Gastroesophageal sphincter (tissue), 4 donors: ENCODE data around the gene MFAP1. TPM values are rescaled to one million over a fixed set of nuclear protein-coding genes. Genes with fewer than 3 reads are reported as not detected.

Source experiments
- ATAC-seq: fragments of 150-250 bp; one replicate; pipeline ENCODE4 v1.9.1; 2016; ENCODE audit warnings: mild to moderate bottlenecking, moderate library complexity
- H3K27ac ChIP-seq, 4 donors: fragments of 200-600 bp; sonication (generic) in 3 of 4; 1 replicate in 3 of 4; 2 replicates in 1 of 4; pipeline ENCODE4 v1.5.1; 2016 to 2019
- H3K27me3 ChIP-seq: fragments of 200-600 bp; sonication (generic); one replicate; pipeline ENCODE4 v1.5.1; 2019
- H3K36me3 ChIP-seq, 2 donors: fragments of 200-600 bp; sonication (generic); one replicate each; pipeline ENCODE4 v1.5.1; 2019; ENCODE audit warnings: control low read depth in 1 of 2
- H3K4me1 ChIP-seq, 3 donors: fragments of 200-600 bp; sonication (generic); 1 replicate in 2 of 3; 2 replicates in 1 of 3; pipeline ENCODE4 v1.5.1; 2016 to 2019; ENCODE audit warnings: control low read depth in 2 of 3
- H3K4me3 ChIP-seq, 2 donors: fragments of 200-600 bp; sonication (generic); one replicate each; pipeline ENCODE4 v1.5.1; 2019; ENCODE audit warnings: mild to moderate bottlenecking in 1 of 2, moderate library complexity in 1 of 2
- H3K9me3 ChIP-seq, 3 donors: fragments of 200-600 bp; sonication (generic); one replicate each; pipeline ENCODE4 v1.5.1; 2017 to 2019; ENCODE audit warnings: control low read depth in 2 of 3
- EP300 ChIP-seq: sonication (generic); formaldehyde crosslinking; IDR thresholded peaks from one replicate; pipeline ENCODE4 v1.6.1; 2017; ENCODE audit warnings: antibody characterized with exemption, mild to moderate bottlenecking
- POLR2A ChIP-seq, 2 donors: fragments of 450-650 bp; IDR thresholded peaks; one replicate each; pipeline ENCODE4 v1.6.1; 2017; ENCODE audit warnings: antibody characterized with exemption in 2 of 2, mild to moderate bottlenecking in 2 of 2, moderate library complexity in 1 of 2
- POLR2AphosphoS5 ChIP-seq: sonication (generic); formaldehyde crosslinking; IDR thresholded peaks from one replicate; pipeline ENCODE4 v1.6.1; 2017; ENCODE audit warnings: antibody characterized with exemption
- WGBS, 2 donors: methylation state at CpG; one replicate each; pipeline ENCODE4 v1.1.5; 2018; ENCODE audit warnings: low coverage in 1 of 2; 5-methylcytosine and 5-hydroxymethylcytosine counted together
- total RNA-seq, 4 donors: library from RNA; depleted of rRNA; stranded (reverse); fragments of >200 nt; gene quantifications; one replicate each; pipeline ENCODE4 v1.1.0, GENCODE V29; 2016
- TF ChIP-seq, protein P1 (sequence below), 4 experiments: fragments of 200-600 bp in 2 of 4; fragments of 450-650 bp in 2 of 4; sonication (generic) in 1 of 4; IDR thresholded peaks; one replicate each; pipeline ENCODE4 v1.5.1; 2017 to 2019; ENCODE audit warnings: antibody characterized with exemption in 4 of 4, mild to moderate bottlenecking in 2 of 4, moderate library complexity in 2 of 4

The MFAP1 gene
- total RNA-seq, 4 donors from 2014 or later, result 16.5 to 27.2 (median 19.7) TPM

DNA sequence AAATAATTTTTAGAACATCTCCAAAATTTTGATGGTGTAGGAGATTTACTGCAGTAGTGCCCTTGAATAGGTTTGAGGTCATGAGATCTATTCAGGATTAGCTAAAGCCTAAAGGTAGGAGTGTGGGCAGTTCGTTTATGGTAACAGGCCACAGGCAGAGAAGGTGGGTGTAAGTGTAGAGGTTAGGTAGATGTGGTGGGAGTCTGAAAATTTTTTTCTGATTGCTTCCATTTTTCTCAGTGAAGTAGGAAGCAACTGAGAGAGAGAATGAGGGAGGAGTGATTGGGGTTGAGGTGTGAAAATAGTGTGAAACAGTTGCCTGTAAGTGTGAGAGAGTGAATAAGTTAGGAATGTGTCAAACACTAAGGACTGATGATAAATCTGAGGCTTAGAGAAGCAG lies 45.5 kb downstream of the MFAP1 start:
- H3K27me3 ChIP-seq, result no peaks in the 10 kb centered on the region
- H3K4me1 ChIP-seq, result peaks cover 0 to 27% (median 4%) of the 10 kb centered on the region in 3 donors
- no peak overlapping the region for H3K27ac ChIP-seq
- TF ChIP-seq POLR2A (IDR thresholded peaks at IDR 0.05) (no peak), POLR2AphosphoS5 (no peak), EP300 (no peak)
- TF ChIP-seq, protein P1, sequence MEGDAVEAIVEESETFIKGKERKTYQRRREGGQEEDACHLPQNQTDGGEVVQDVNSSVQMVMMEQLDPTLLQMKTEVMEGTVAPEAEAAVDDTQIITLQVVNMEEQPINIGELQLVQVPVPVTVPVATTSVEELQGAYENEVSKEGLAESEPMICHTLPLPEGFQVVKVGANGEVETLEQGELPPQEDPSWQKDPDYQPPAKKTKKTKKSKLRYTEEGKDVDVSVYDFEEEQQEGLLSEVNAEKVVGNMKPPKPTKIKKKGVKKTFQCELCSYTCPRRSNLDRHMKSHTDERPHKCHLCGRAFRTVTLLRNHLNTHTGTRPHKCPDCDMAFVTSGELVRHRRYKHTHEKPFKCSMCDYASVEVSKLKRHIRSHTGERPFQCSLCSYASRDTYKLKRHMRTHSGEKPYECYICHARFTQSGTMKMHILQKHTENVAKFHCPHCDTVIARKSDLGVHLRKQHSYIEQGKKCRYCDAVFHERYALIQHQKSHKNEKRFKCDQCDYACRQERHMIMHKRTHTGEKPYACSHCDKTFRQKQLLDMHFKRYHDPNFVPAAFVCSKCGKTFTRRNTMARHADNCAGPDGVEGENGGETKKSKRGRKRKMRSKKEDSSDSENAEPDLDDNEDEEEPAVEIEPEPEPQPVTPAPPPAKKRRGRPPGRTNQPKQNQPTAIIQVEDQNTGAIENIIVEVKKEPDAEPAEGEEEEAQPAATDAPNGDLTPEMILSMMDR (IDR thresholded peaks at IDR 0.05), result no peak
- ATAC-seq, result no peak
- H3K9me3 ChIP-seq, result no peaks in the 10 kb centered on the region
- WGBS, 2 donors, result 88 to 90% methylated on average over 1 of the region's 1 CpG
- peaks cover 0 to 4% of the 10 kb centered on the region in 2 donors for H3K36me3 ChIP-seq
- H3K4me3 ChIP-seq, result no peak overlapping the region

DNA sequence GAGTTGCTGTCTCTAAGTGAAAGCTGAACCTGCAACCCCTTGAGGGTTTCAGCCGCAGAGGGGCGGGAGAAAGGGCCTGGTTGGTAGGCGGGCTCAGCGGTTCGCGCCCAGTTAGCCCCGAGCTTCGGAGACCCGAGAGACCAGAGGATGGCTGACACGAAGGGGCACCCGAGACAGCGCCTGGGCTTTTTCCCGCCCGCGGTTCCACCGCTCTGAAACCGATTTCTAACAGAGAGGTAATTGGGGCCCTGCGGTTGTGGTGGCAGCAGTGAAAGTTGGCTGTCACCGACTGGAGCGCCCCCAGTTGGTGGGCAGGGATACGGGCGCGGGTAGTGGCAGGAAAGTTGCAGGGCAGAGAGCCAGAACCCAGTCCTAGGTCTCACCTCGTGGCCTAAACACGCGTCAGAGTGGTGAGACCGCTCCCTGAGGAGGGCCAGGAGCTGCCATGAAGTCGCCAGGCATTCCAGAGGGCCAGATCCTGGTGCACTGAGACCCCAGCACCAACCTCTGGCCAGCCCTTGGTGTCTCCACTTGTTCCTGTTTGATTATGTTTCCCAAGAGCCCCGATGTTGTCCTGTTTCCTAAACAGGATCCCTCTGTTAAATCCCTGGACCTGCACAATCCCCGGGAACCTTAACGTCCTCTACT lies 47.1 kb downstream of the MFAP1 start:
- peak; percentile 91 for ATAC-seq
- TF ChIP-seq EP300, result no peak
- peak; percentile 55 for TF ChIP-seq POLR2AphosphoS5
- TF ChIP-seq POLR2A (IDR thresholded peaks at IDR 0.05), result no peak
- TF ChIP-seq, protein P1 (IDR thresholded peaks at IDR 0.05), result peak; percentile 54 to 86 (median 82)

DNA sequence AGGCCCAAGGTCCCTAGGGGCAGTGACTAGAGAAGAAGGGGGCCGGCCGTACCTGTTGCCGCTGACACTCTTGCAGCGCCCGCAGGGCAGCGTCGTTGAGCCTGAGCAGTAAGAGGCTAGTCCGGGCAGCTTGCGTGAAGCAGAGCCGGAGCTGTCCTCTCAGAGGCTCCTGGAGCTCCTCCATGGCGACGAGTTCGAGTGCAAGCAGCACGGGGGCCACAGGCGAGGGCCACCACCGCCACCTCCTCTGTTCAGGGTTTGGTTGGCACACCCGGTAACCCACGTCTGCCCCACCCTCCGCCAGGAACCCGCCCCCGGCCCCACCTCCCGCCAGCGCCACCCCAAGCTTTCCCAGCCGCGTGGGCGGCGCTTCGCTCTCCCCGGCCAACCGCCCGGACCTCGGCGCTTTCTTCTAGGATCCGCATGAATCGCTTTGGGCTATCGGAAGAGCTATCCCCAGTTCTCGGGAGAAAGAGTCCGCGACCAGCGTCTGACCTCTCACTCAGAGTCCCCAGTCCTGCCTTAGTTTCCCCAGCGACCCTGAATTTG lies 47.7 kb downstream of the MFAP1 start, which contains the start of gene ELL3:
Gene ELL3, minus strand, starts transcription at position 249 of the 549 bp plus-strand sequence. Its CDS starts 65 bp downstream, at position 184.
- Histone ChIP-seq H3K36me3 (peaks cover 0 to 26% of the 10 kb centered on the region in 2 donors), H3K27me3 (no peaks in the 10 kb centered on the region), H3K27ac (peak within 1 kb of the TSS; percentile 59 to 93 (median 92)), H3K4me3 (peak within 1 kb of the TSS; percentile 49 to 64), H3K4me1 (peaks cover 0 to 27% (median 4%) of the 10 kb centered on the region in 3 donors), H3K9me3 (no peaks in the 10 kb centered on the region)
- WGBS, 2 donors, result 0% methylated on average over 3 of the region's 41 CpGs; no CpG with 5 or more reads in 1 of the 2 donors
- peak in 1 of 2 donors; percentile 27 for TF ChIP-seq POLR2A (IDR thresholded peaks at IDR 0.05)
- no peak for TF ChIP-seq POLR2AphosphoS5
- ATAC-seq, result peak; percentile 83

More for the DNA sequence above, 47.1 kb downstream of the MFAP1 start:
- no peaks in the 10 kb centered on the region for H3K27me3 ChIP-seq
- H3K9me3 ChIP-seq, result no peaks in the 10 kb centered on the region
- peak overlapping the region; percentile 59 to 93 (median 92) for H3K27ac ChIP-seq
- 0 to 11% methylated on average over 2 to 4 of the region's 31 CpGs for WGBS, 2 donors
- peak overlapping the region; percentile 49 to 64 for H3K4me3 ChIP-seq
- H3K4me1 ChIP-seq, result peaks cover 0 to 27% (median 4%) of the 10 kb centered on the region in 3 donors
- peaks cover 0 to 20% of the 10 kb centered on the region in 2 donors for H3K36me3 ChIP-seq

DNA sequence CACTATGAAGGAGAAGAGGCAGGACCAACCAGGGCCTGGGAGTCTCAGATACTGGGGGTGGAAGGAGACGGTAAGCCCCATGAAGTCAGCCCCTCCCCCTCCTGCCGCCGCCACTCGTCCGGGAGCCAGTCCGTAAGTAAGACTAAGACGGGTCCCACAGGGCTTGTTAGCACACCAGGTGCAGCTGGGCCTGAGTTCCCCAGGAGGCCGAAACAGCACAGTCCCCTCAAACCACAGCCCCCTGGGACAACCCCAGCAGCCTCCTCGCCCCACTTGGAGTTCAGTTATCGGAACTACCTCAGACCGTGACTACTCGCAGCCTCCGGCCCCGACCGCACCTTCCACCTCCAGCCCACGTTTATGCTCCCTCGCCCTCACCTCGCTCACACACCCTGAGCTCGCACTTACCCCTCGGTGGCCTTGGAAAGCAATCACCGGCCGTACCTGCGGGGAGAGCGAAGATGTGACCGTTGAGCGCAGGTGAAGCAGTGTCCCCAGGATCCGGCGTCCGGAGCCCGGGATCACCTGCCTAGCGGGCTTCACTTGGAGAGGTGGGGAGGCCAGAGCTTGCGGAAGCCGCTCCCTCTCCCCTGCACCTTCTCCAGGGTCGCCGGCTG lies 48.3 kb downstream of the MFAP1 start:
- no CpG with 5 or more reads among the region's 35 CpGs for WGBS, 2 donors
- peak overlapping the region; percentile 59 to 93 (median 92) for H3K27ac ChIP-seq
- no peaks in the 10 kb centered on the region for H3K9me3 ChIP-seq
- H3K27me3 ChIP-seq, result no peaks in the 10 kb centered on the region
- ATAC-seq, result no peak
- peaks cover 0 to 27% (median 4%) of the 10 kb centered on the region in 3 donors for H3K4me1 ChIP-seq
- TF ChIP-seq POLR2A (IDR thresholded peaks at IDR 0.05) (no peak), EP300 (no peak), POLR2AphosphoS5 (no peak)
- TF ChIP-seq, protein P1 (IDR thresholded peaks at IDR 0.05), result no peak
- peak overlapping the region; percentile 49 to 64 for H3K4me3 ChIP-seq
- H3K36me3 ChIP-seq, result peaks cover 0 to 32% of the 10 kb centered on the region in 2 donors

DNA sequence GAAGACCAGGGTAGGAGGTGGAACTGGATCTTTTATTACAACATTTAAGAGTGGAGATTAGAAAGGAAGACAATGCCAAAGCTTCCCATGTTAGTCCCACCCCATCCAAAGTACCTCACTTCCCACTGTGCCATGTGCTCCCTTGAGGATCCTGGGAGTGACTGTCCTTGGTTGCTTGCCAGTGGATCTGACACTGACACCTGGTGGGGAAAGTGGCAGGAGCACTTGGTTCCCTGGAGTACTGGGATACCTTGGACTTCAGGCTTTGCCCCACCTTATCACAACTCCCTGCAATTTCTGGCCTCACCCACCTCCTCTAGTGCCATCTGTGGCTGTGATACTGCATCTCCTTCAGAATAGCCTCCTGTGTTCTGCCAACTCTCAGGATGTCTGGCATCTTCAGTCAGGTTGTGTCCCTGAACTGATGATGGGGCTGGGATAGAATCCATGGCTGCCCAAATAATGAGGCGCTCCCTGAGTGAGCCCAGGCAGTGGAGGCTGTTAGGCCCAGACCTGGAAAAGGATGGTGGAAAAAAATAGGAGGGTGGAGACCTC lies 49.0 kb downstream of the MFAP1 start:
- H3K27me3 ChIP-seq, result no peaks in the 10 kb centered on the region
- no peak overlapping the region for H3K4me3 ChIP-seq
- H3K27ac ChIP-seq, result peak overlapping the region in 3 of 4 donors; percentile 92 to 93 (median 93)
- ATAC-seq, result no peak
- 100% methylated on average over 1 of the region's 1 CpG; no CpG with 5 or more reads in 1 of the 2 donors for WGBS, 2 donors
- TF ChIP-seq POLR2AphosphoS5, result no peak
- TF ChIP-seq, protein P1 (IDR thresholded peaks at IDR 0.05), result peak in 2 of 4 experiments; percentile 31 to 34
- H3K36me3 ChIP-seq, result peaks cover 3 to 39% of the 10 kb centered on the region in 2 donors
- no peaks in the 10 kb centered on the region for H3K9me3 ChIP-seq
- peaks cover 0 to 27% (median 4%) of the 10 kb centered on the region in 3 donors for H3K4me1 ChIP-seq
